SK-N-DZ (cell line): ENCODE measurements around the gene EDC3. TPM values are rescaled to one million over a fixed set of nuclear protein-coding genes. Genes with fewer than 3 reads are reported as not detected.
"Not testable (repeated sequence)": the region's sequence is repeated elsewhere in the genome, so short reads cannot be mapped to it uniquely, and the experiment has no call there.

Source experiments
- DNase-seq: peaks from one replicate; pipeline ENCODE4 v3.0.0-alpha.2; 2015; ENCODE audit warnings: low spot score
- polyA plus RNA-seq, 2 experiments: library from polyadenylated mRNA; depleted of rRNA; stranded (reverse); fragments of >200 nt; gene quantifications; 2 replicates each; pipeline ENCODE4 v1.2.3, GENCODE V29; 2014

Gene EDC3, protein sequence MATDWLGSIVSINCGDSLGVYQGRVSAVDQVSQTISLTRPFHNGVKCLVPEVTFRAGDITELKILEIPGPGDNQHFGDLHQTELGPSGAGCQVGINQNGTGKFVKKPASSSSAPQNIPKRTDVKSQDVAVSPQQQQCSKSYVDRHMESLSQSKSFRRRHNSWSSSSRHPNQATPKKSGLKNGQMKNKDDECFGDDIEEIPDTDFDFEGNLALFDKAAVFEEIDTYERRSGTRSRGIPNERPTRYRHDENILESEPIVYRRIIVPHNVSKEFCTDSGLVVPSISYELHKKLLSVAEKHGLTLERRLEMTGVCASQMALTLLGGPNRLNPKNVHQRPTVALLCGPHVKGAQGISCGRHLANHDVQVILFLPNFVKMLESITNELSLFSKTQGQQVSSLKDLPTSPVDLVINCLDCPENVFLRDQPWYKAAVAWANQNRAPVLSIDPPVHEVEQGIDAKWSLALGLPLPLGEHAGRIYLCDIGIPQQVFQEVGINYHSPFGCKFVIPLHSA
- 11.0 and 12.3 TPM in 2 replicates for polyA plus RNA-seq (2014; cell fraction: cytosol; rRNA removed)
- polyA plus RNA-seq (2014; cell fraction: nucleus; rRNA removed), result 17.5 and 29.6 TPM in 2 replicates

DNA sequence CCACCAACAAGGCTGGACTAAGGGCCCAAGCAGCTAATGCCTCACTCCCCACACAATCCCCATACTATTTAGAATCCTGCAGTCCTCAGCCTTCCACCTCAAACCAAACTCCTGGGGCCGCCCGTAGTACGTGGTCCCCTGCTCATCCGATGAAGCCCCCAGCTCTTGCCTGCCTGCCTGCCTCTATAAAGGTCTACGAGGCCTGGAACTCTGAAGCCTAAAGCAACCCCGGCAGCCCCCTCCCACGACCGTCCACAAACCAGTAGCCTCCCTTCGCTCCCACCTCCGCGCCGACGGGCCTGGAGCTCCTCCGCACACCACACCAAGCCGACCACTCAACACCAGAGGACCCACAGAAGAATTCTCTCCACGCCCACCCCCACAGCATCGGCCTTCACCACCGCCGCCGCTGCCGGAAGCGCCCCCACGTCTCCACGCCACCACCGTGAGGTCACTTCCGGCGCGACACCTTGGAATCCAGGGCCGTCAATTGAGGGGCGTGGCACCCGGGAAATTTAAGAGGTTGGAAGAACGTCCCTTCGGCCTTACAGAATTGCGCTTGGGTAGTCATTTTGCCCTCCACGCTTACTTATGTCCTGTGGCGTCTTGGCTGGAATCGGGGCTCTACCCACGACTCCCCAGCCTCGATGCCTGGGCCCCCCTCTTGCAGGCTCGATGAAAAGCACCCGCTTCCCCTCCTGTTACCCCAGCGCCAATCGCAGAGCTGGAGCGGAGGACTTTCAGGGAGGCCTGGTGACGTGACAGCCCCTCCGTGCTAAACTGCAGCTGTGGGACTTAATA, at the start of gene EDC3:
TSS of gene EDC3 (minus strand) at position 428 of the 801 bp plus-strand sequence. CDS start 20,900 bp downstream, outside the sequence.
- DNase-seq, result peak; percentile 85

- no peak for DNase-seq
These were observed 46.6 kb upstream of the EDC3 start for GRCh38 chr15:74742422-74742821.

DNA sequence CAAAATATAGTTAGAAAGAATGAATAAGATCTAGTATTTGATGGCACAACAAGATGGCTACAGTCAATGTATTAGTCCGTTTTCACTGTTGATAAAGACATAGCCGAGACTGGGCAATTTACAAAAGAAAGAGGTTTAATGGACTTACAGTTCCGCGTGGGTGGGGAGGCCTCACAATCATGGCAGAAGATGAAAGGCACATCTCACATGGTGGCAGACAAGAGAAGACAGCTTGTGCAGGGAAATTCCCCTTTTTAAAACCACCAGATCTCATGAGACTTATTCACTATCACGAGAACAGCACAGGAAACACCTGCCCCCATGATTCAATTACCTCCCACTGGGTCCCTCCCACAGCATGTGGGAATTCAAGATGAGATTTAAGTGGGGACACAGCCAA, 42.4 kb upstream of the EDC3 start:
- not testable (repeated sequence) for DNase-seq

DNA sequence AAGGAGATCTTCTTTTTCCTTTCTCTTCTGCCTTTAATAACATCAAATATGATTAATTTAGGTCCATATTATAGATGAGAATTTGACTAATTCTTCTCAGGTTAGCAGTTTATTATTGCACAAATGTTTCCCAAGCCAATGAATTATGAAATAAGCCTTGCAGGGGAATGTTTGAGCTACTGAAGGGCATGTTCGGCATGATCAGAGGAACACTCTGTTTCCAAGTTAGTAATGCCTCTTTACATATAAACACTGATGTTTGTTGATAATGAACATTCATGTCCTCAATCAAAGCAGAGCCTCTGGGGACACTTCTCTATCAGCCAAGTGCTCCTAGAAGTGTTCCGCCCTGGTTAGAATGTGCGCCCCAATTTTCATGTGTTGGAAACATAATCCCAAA, 39.5 kb upstream of the EDC3 start:
- no peak for DNase-seq

GRCh38 chr15:74733269-74733668, 37.4 kb upstream of the EDC3 start:
- DNase-seq, result no peak

GRCh38 chr15:74732846-74733245, 37.0 kb upstream of the EDC3 start:
- no peak for DNase-seq

DNA sequence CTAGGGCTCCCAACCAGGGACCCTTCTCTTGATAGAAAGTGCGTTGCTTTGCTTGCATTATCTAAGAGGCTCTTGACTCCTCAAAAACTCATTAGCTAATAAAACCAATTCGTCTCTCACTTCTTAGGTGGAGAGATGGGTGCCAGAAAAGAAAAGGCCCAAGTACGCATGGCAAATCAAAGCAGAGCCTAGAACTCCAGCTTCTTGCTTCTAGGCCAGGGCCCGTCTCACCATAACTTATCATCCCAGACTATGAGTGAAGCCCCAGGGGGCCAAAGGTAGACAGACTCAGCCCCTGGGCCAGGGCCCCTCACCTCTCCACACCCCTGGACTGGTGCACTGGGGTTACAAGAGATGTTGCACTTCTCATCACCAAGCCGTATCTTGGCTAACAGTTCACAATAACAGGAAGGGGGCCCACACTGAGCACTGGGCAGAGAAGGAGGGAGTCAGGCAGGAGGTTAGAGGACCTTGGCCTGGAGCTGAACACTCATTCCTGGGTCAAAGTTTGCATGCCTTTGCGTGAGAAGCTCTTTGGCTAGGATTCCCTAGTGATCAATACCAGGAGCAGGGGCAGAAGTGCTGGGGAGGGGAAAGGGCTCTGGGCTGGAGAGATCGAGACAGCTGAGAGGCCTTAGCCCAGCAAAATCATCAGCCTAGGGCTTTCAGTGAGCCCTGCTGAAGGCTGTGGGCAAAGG, 34.9 kb upstream of the EDC3 start:
- DNase-seq, result no peak

GRCh38 chr15:74729372-74729771, 33.5 kb upstream of the EDC3 start:
- not testable (repeated sequence) for DNase-seq

GRCh38 chr15:74728699-74729098, 32.9 kb upstream of the EDC3 start:
- DNase-seq, result not testable (repeated sequence)

- DNase-seq, result no peak
These were observed 31.9 kb upstream of the EDC3 start for GRCh38 chr15:74727727-74728126.

GRCh38 chr15:74726774-74727164, 30.9 kb upstream of the EDC3 start:
- DNase-seq, result no peak

GRCh38 chr15:74725845-74726773, 30.3 kb upstream of the EDC3 start:
- no peak for DNase-seq

DNA sequence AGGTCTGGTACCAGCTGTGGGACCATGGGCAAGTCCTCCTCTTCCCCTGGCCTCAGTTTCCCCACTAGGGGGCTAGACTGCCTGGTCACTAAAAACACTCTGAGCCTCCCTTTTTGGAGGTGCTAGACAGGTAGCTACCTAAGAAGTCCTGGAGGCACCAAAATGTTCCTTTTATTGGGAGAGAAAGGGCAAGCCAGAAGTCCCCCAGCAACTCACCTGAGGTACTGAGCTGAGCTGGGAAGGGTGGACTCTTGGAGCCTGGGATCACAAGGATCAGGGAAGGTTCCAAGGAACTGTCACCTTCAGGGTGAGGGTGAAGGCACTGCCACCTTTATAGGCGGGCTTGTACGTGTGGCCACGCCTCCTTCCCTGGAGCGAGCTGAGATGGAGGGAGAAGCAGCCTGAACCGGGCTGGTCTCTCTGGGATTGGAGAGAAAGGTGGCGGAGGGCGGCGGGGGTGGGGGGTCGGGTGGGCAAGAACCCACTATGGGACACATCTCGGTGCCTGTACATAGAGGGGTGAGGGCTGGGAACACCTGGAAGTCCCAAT, 29.5 kb upstream of the EDC3 start, which contains the start of gene CYP1A1:
TSS of gene CYP1A1 (minus strand) at position 304 of the 550 bp plus-strand sequence. CDS start 2,431 bp downstream, outside the sequence.
- DNase-seq, result no peak

DNA sequence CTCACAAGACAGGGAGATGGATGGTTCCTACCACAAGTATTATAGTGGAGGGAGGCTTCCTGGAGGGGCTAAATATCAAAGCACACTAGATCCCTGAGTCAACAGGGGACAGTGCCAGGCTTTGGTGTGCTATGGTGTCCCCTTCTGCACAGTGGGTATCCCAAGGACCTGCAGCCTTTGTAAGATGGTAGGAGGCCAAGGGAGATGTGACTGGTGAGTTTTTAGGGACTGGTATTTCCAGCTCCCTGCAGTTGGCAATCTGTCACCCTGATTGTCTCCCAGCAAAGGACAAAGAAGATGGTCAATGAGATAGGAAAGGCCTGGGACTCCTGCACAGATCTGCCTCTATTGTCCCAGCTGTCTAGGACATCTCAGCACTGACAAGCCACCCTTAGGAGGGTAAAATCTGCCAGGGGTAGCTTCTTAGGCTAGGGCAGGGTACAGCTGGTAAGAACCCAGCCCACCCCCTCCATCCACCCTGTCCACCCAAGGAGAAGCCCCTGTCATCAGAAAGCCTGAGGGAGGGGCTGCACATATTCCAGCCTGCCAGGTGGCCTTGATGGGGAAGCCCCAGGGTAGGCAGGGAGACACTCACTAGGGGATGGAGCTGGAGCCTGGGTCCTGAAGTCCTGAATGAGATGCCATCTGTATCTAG, 28.9 kb upstream of the EDC3 start:
- DNase-seq, result no peak

GRCh38 chr15:74723754-74724334, 28.0 kb upstream of the EDC3 start:
- DNase-seq, result peak; percentile 75

GRCh38 chr15:74723187-74723586, 27.4 kb upstream of the EDC3 start:
- DNase-seq, result no peak

DNA sequence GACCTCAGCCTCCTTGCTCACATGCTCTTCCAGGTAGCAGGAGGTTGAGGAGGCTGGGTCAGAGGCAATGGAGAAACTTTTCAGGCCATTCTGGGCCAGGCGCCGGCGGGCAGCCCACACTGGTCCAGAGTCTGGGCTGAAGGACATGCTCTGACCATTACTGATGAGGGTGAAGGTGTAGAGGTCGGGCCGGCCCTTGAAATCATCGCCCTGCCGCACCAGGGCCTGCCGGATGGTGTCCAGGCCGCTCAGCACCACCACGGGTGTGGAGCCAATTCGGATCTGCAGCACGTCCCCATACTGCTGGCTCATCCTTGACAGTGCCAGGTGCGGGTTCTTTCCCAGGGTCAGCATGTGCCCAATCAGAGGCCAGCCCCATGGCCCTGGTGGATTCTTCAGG, 26.8 kb upstream of the EDC3 start:
- no peak for DNase-seq

DNA sequence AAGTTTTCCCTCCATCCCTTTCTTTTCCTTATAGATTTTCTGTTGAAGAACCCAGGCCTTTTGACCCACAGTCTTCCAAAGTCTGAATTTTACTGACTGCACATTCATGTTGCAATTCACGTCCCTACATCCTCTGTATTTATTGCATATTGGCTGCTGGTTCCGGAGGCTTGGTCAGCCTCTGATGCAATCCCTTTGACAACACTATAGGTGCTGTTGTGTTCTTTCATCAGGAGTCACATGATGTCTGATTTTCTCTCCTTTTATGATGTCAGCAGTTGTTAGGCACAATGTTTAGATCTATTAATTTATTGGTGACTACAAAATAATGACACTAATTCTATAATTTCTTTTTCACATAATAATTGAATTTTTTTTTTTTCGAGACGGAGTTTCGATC, 20.8 kb upstream of the EDC3 start:
- no peak for DNase-seq

DNA sequence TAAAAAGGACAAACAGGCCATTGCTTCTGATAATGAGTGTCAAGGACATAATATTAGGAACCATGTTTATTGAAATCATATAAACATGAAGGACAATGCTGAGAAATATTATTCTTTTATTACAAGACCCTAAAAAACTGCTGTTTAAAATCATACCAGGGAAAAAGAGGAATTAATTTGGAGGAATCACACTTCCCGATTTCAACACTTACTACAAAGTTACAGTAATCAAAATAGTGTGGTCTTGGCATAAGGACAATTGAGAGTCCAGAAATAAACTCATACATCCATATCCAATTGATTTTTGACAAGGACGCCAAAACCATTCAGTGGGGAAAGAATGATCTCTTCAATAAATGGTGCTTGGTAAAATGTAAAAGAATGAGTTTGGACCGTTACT, 16.5 kb upstream of the EDC3 start:
- DNase-seq, result no peak
